MCF 10A (cell line): ENCODE data around the gene TAF11L6. TPM values are rescaled to one million over a fixed set of nuclear protein-coding genes. Genes with fewer than 3 reads are reported as not detected.
"Not testable (repeated sequence)": the region's sequence is repeated elsewhere in the genome, so short reads cannot be mapped to it uniquely, and the experiment has no call there.

Source experiments
- Bru-seq: library from RNA; stranded (reverse); fragments of 400-500 nt; gene quantifications from one replicate; lab custom pipeline; 2021; lab: Mats Ljungman, UMichigan
- BruChase-seq, 2 experiments: library from RNA; stranded (reverse); fragments of 400-500 nt; gene quantifications; one replicate each; lab custom pipeline; 2021; lab: Mats Ljungman, UMichigan
- BruUV-seq: library from RNA; stranded (reverse); fragments of 400-500 nt; replicated peaks from 2 replicates; lab custom pipeline; 2021; lab: Mats Ljungman, UMichigan
- CTCF ChIA-PET: fragments of 300-600 bp; sonication (Branson Sonifier 250); formaldehyde crosslinking; extraction: SDS; loops from one replicate; lab custom pipeline; 2021; ENCODE audit warnings: antibody characterized with exemption, inconsistent platforms; lab: Yijun Ruan, JAX
- POLR2A ChIA-PET: fragments of 300-600, 350-650 bp; sonication (Branson Sonifier 250); formaldehyde crosslinking; extraction: SDS; loops from one replicate; lab custom pipeline; 2020; ENCODE audit warnings: antibody characterized with exemption, inconsistent platforms; lab: Yijun Ruan, JAX
- DNase-seq: peaks from one replicate; pipeline ENCODE4 v3.0.0-alpha.2; 2018; ENCODE audit not compliant: unreplicated experiment
- H3K27ac Mint-ChIP-seq: one replicate; pipeline ENCODE4 v1.8.0; 2022; ENCODE audit warnings: mild to moderate bottlenecking, low read depth, mixed read lengths; ENCODE audit not compliant: unreplicated experiment
- H3K27me3 Mint-ChIP-seq: one replicate; pipeline ENCODE4 v1.8.0; 2022; ENCODE audit warnings: mixed read lengths; ENCODE audit not compliant: insufficient read depth, unreplicated experiment
- H3K36me3 Mint-ChIP-seq: one replicate; pipeline ENCODE4 v1.8.0; 2022; ENCODE audit warnings: mild to moderate bottlenecking, moderate library complexity, mixed read lengths; ENCODE audit not compliant: insufficient read depth, unreplicated experiment
- H3K4me1 Mint-ChIP-seq: one replicate; pipeline ENCODE4 v1.8.0; 2022; ENCODE audit warnings: mixed read lengths; ENCODE audit not compliant: insufficient read depth, unreplicated experiment
- H3K4me3 Mint-ChIP-seq: one replicate; pipeline ENCODE4 v1.8.0; 2022; ENCODE audit warnings: mild to moderate bottlenecking, moderate library complexity, mixed read lengths; ENCODE audit not compliant: unreplicated experiment
- H3K9me3 Mint-ChIP-seq: one replicate; pipeline ENCODE4 v1.8.0; 2022; ENCODE audit warnings: mixed read lengths; ENCODE audit not compliant: unreplicated experiment
- intact Hi-C: fragments of 100-400 bp; cut with micrococcal nuclease; formaldehyde crosslinking; loops from 2 replicates; pipeline ENCODE4 v1.14.1; 2022
- long read RNA-seq: library from polyadenylated mRNA; stranded (forward); transcript quantifications from one replicate; pipeline ENCODE4 v2.0.0, GENCODE V29; 2022
- total RNA-seq: library from RNA; stranded (reverse); gene quantifications from 2 replicates; pipeline ENCODE4 v1.2.3, GENCODE V29; 2022
- TF ChIP-seq, protein P1 (sequence below): fragments of 200-600 bp; IDR thresholded peaks from one replicate; pipeline ENCODE4 v1.8.0; 2022; ENCODE audit warnings: antibody characterized with exemption, mild to moderate bottlenecking; ENCODE audit not compliant: unreplicated experiment

TAF11L6 gene
- total RNA-seq (not detected in 2 replicates), Bru-seq, nascent RNA (not detected), BruChase-seq, experiment 1, labeled RNA remaining after a 6-hour chase (not detected), BruChase-seq, experiment 2, labeled RNA remaining after a 2-hour chase (not detected)
- long read RNA-seq: 0 reads

DNA sequence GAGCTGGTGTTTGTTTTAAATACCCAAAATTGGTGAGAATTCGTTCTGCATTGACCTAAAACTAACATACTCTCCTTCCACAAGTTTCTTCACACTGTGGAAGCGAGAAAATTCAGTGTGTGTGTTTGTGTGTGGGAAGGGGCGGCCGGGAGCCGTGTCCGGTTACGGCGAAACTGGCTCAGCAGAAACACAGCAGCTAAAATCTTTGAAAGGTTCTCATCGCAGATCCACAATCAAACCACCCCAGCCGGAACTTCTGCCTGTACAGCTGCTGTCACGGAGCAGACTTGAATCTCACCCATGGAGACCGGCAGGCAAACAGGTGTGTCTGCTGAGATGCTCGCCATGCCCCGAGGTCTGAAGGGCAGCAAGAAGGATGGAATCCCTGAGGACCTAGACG lies at the start of gene TAF11L6:
Gene TAF11L6, plus strand, starts transcription at position 301 of the 400 bp plus-strand sequence.
- intact Hi-C loops, CTCF ChIA-PET, H3K27me3 Mint-ChIP-seq, H3K4me1 Mint-ChIP-seq, BruUV-seq, H3K9me3 Mint-ChIP-seq, H3K4me3 Mint-ChIP-seq, H3K36me3 Mint-ChIP-seq, H3K27ac Mint-ChIP-seq, POLR2A ChIA-PET, DNase-seq: not testable (repeated sequence)

DNA sequence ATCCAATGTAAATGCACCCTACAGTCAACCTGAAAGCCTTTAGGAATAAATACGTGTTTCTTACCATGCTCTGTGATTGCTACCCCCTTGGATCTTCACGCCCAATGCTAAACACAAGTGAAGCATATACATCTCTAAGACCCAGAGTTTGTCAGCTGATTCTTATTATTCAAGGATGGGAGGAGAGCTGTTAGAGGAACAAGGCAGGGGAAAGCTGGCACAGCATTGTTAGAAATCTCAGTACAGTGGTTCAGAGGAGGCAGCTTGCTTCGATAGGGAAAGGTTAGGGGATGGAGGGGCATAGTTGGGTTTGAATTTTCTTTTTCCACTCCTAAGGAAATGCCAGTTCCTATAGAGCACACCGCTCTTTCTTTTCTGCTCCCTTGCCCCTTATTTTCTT lies 47.1 kb upstream of the TAF11L6 start:
- peaks cover 2% of the 10 kb centered on the region for H3K4me1 Mint-ChIP-seq
- H3K27ac Mint-ChIP-seq: no peak overlapping the region
- intact Hi-C loops: no loop called here
- no peak overlapping the region for H3K4me3 Mint-ChIP-seq
- CTCF ChIA-PET: interaction anchor here (0.6 kb wide), 1 partner anchor 1231 kb away, joined by 3 read pairs; no protein-coding TSS in a partner anchor
- TF ChIP-seq, protein P1, sequence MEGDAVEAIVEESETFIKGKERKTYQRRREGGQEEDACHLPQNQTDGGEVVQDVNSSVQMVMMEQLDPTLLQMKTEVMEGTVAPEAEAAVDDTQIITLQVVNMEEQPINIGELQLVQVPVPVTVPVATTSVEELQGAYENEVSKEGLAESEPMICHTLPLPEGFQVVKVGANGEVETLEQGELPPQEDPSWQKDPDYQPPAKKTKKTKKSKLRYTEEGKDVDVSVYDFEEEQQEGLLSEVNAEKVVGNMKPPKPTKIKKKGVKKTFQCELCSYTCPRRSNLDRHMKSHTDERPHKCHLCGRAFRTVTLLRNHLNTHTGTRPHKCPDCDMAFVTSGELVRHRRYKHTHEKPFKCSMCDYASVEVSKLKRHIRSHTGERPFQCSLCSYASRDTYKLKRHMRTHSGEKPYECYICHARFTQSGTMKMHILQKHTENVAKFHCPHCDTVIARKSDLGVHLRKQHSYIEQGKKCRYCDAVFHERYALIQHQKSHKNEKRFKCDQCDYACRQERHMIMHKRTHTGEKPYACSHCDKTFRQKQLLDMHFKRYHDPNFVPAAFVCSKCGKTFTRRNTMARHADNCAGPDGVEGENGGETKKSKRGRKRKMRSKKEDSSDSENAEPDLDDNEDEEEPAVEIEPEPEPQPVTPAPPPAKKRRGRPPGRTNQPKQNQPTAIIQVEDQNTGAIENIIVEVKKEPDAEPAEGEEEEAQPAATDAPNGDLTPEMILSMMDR: no peak
- no peaks in the 10 kb centered on the region for H3K36me3 Mint-ChIP-seq
- no peaks in the 10 kb centered on the region for H3K9me3 Mint-ChIP-seq
- H3K27me3 Mint-ChIP-seq: no peaks in the 10 kb centered on the region
- no TSS peak for BruUV-seq
- no peak for DNase-seq
- POLR2A ChIA-PET: interaction anchor here (0.6 kb wide), 1 partner anchor 19 kb away, joined by 3 read pairs; no protein-coding TSS in a partner anchor

DNA sequence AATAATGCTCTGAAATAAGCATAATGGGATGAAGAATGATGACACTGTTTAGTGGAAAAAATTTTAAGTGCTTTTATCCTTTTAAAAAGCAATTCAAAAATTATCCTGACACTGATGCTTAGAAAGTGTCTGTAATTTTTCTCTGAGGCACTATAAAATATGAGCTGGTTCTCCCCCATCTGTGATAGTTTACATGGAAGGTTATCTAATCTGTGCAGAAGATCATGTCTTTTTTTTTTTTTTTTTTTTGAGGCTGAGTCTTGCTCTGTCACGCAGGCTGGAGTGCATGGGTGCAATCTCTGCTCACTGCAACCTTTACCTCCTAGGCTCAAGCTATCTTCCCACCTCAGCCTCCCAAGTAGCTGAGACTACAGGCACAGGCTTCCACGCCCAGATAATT lies 45.7 kb upstream of the TAF11L6 start:
- H3K4me3 Mint-ChIP-seq: no peak overlapping the region
- intact Hi-C loops: no loop called here
- no peaks in the 10 kb centered on the region for H3K9me3 Mint-ChIP-seq
- H3K36me3 Mint-ChIP-seq: no peaks in the 10 kb centered on the region
- ChIA-PET POLR2A (no interaction called here), CTCF (no interaction called here)
- no peaks in the 10 kb centered on the region for H3K27me3 Mint-ChIP-seq
- no peak overlapping the region for H3K27ac Mint-ChIP-seq
- DNase-seq: no peak
- H3K4me1 Mint-ChIP-seq: peaks cover 11% of the 10 kb centered on the region
- BruUV-seq: no TSS peak
- TF ChIP-seq, protein P1: no peak

DNA sequence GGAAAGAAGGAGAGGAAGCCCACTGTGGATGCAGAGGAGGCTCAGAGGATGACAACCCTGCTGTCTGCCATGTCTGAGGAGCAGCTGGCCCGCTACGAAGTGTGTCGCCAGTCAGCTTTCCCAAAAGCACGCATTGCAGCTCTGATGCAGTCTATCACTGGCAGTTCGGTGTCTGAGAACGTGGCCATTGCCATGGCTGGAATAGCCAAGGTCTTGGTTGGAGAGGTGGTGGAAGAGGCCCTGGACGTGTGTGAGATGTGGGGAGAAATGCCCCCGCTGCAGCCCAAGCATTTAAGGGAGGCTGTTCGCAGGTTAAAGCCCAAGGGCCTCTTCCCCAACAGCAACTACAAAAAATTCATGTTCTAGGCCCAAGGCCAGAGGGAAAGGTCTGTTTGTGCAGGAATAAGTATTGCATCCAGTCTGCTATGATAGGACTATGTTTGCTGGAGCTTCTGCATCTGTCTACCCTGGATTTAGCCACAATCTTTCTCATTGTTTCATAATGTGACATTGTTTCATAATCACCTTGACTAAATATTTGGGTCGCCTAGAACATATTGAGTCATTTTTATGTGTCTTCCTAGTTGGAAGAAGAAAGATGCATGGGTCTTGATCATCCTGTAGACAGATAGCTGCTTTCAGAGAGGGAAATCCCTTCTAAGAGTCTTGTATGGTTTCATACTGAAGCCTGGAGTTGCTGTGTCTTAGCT lies 41.9 kb upstream of the TAF11L6 start:
- BruUV-seq, CTCF ChIA-PET, H3K4me3 Mint-ChIP-seq, H3K27me3 Mint-ChIP-seq, H3K9me3 Mint-ChIP-seq, H3K36me3 Mint-ChIP-seq, intact Hi-C loops, POLR2A ChIA-PET, H3K27ac Mint-ChIP-seq: not testable (repeated sequence)
- peak; percentile 4 for DNase-seq
- peaks cover 11% of the 10 kb centered on the region for H3K4me1 Mint-ChIP-seq

DNA sequence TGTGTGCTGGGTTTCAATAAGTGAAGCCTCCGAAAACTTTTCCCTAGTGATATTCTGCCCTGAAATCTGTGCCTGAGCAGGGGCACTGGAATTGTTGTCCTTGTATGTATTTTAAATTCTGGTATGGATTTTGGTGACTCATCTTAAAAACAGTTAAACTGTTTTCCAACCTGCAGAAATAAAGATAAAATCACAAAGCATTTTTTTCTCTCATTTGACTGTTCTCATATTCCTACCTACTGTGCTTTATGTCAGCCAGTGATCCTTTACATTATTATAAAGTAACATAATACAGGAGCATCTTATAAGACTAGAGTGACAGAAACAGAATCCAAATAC lies 41.3 kb upstream of the TAF11L6 start:
- intact Hi-C loops: no loop called here
- Mint-ChIP-seq H3K4me1 (peaks cover 11% of the 10 kb centered on the region), H3K27me3 (no peaks in the 10 kb centered on the region), H3K9me3 (no peaks in the 10 kb centered on the region), H3K4me3 (no peak overlapping the region), H3K27ac (no peak overlapping the region), H3K36me3 (no peaks in the 10 kb centered on the region)
- POLR2A ChIA-PET: no interaction called here
- no peak for DNase-seq
- TF ChIP-seq, protein P1: no peak
- BruUV-seq: no TSS peak
- CTCF ChIA-PET: no interaction called here

DNA sequence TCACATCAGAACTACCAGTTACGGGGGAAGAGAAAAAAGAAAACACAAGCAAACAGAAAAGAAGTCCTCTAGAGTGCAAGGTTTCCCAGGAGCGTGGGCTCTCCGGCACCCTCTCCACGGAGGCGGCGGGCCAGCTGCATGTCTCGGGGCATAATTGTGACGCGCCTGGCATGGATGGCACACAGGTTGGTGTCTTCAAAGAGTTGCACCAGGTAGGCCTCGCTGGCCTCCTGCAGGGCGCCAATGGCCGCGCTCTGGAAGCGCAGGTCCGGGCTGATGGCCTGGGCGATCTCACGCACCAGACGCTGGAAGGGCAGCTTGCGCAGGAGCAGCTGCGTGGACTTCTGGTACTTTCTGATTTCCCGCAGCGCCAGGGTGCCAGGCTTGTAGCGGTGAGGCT lies 37.2 kb upstream of the TAF11L6 start:
- H3K27me3 Mint-ChIP-seq, intact Hi-C loops, BruUV-seq, H3K9me3 Mint-ChIP-seq, H3K4me3 Mint-ChIP-seq, H3K36me3 Mint-ChIP-seq, H3K27ac Mint-ChIP-seq, POLR2A ChIA-PET, CTCF ChIA-PET, DNase-seq: not testable (repeated sequence)
- peaks cover 10% of the 10 kb centered on the region for H3K4me1 Mint-ChIP-seq
